ENCODE data around the gene CEP120.
A peak's percentile ranks its signal among the peaks of the same experiment; 100 is the strongest.

The CEP120 gene

DNA sequence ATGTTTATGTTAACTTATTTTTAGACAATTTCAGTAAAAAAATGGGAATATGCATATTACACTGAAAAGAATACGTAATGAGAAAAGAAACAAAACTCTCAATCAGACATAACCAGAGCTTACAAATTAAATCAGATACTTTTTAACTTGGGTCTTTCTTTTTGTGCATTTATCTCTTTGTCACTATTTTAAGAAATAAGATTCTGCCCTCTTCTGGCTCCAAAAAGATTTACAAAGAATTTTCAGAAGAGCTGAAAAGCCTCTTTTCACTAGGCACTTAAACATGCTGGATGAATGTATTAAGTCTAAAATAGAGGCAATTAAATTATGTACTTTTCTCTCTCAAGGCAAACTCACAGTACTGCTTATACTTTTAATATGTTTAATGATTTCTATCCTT, 55.5 kb downstream of the CEP120 start:
- Histone ChIP-seq H3K4me3 (replicated peaks; ENCODE audit: low read depth, low read length) (no peak overlapping the region), H3K27me3 (replicated peaks; ENCODE audit: control insufficient read depth, insufficient read depth, low read length) (no peaks in the 10 kb centered on the region), H3K36me3 (ENCODE audit: control insufficient read depth, insufficient read depth, low read length) (peaks cover 2% of the 10 kb centered on the region; the same call in 1 of the 2 replicates)
- TF ChIP-seq, protein P1, sequence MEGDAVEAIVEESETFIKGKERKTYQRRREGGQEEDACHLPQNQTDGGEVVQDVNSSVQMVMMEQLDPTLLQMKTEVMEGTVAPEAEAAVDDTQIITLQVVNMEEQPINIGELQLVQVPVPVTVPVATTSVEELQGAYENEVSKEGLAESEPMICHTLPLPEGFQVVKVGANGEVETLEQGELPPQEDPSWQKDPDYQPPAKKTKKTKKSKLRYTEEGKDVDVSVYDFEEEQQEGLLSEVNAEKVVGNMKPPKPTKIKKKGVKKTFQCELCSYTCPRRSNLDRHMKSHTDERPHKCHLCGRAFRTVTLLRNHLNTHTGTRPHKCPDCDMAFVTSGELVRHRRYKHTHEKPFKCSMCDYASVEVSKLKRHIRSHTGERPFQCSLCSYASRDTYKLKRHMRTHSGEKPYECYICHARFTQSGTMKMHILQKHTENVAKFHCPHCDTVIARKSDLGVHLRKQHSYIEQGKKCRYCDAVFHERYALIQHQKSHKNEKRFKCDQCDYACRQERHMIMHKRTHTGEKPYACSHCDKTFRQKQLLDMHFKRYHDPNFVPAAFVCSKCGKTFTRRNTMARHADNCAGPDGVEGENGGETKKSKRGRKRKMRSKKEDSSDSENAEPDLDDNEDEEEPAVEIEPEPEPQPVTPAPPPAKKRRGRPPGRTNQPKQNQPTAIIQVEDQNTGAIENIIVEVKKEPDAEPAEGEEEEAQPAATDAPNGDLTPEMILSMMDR (IDR thresholded peaks at IDR 0.05; ENCODE audit: insufficient read depth, low read length, poor library complexity, severe bottlenecking): peak; percentile 40
- DNase-seq (ENCODE audit: extremely low read depth, insufficient read length): no peak

GRCh38 chr5:123365156-123365555, 58.0 kb downstream of the CEP120 start:
- TF ChIP-seq, protein P1 (IDR thresholded peaks at IDR 0.05; ENCODE audit: insufficient read depth, low read length, poor library complexity, severe bottlenecking): no peak
- Histone ChIP-seq H3K4me3 (replicated peaks; ENCODE audit: low read depth, low read length) (no peak overlapping the region), H3K36me3 (ENCODE audit: control insufficient read depth, insufficient read depth, low read length) (no peaks in the 10 kb centered on the region)

DNA sequence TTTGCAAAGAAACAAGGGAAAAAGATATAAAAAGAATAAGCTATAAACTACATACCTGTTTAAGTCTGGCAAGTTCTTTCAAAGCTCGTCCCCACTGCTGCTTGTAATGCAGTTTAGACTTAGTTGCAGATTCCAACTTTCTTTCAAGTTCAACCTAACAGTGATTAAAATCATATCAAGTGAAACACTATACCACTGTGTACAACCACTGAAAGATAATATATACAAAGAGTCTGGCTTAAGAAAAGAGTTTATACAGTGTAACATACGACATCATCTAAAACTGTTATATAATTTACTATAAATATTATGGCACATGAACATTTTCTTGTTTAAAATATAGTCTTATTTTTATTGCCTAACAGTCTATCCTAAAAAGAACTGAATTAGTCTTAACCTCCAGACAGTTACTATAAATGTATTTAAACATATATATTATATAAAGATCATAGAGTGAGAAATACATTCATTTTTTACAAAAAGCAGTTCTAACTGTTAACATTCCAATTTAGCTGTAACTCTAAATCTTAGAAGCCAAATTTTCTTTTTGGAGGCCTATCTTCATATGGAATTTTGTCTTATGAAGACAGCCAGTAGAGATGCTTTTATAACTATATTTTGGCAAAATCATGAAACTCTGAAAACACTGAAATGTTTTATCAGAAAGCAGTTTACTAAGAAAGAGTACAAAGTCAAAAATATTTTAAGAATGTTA, 58.6 kb downstream of the CEP120 start:
- no peak for DNase-seq (ENCODE audit: extremely low read depth, insufficient read length)
- no peaks in the 10 kb centered on the region for H3K27me3 ChIP-seq (replicated peaks; ENCODE audit: control insufficient read depth, insufficient read depth, low read length)
- no peak overlapping the region for H3K4me3 ChIP-seq (replicated peaks; ENCODE audit: low read depth, low read length)
- H3K36me3 ChIP-seq (ENCODE audit: control insufficient read depth, insufficient read depth, low read length): no peaks in the 10 kb centered on the region
- TF ChIP-seq, protein P1 (IDR thresholded peaks at IDR 0.05; ENCODE audit: insufficient read depth, low read length, poor library complexity, severe bottlenecking): no peak

More at GRCh38 chr5:123365156-123365555, 58.0 kb downstream of the CEP120 start:
- DNase-seq (ENCODE audit: extremely low read depth, insufficient read length): no peak
- H3K27me3 ChIP-seq (replicated peaks; ENCODE audit: control insufficient read depth, insufficient read depth, low read length): no peaks in the 10 kb centered on the region

DNA sequence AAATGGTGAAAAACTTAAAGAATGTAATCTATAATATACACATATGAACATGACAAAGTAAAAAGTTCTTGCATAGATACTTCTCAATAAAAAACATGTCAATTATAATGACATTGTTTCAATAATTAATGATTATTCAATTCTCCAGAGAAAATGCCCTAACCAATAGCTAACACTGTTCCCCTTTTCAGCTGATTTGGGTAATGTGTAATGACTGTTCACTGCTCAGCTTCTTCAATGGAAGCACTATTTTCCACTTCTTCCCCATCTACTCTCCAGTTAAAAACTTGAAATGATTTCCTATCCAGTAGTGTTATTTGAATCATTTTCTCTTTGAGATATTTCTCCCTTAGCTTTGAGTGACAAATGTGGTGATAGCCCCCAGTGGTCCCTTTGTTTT, 62.3 kb downstream of the CEP120 start:
- TF ChIP-seq, protein P1 (IDR thresholded peaks at IDR 0.05; ENCODE audit: insufficient read depth, low read length, poor library complexity, severe bottlenecking): no peak
- DNase-seq (ENCODE audit: extremely low read depth, insufficient read length): no peak
- Histone ChIP-seq H3K4me3 (replicated peaks; ENCODE audit: low read depth, low read length) (no peak overlapping the region), H3K27me3 (replicated peaks; ENCODE audit: control insufficient read depth, insufficient read depth, low read length) (no peaks in the 10 kb centered on the region), H3K36me3 (ENCODE audit: control insufficient read depth, insufficient read depth, low read length) (no peaks in the 10 kb centered on the region)

DNA sequence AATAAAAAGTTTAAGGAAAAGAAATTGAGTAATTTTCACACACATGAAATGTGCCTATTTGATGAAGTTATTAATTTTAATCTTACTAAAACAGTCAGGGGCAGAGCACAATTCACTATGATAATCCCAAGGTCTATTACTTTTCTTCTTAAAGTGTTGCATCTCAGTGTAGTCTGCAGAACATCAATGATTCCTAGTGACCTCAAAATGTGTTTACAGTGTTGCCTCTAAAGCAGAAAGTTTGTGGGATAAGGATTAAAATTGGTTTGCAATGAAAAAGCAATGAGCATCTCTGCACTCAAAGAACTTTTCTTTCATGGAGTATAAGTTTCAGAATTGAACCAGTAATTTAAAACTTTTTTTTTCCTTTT, 63.0 kb downstream of the CEP120 start:
- TF ChIP-seq, protein P1 (IDR thresholded peaks at IDR 0.05; ENCODE audit: insufficient read depth, low read length, poor library complexity, severe bottlenecking): no peak
- no peak overlapping the region for H3K4me3 ChIP-seq (replicated peaks; ENCODE audit: low read depth, low read length)
- no peak for DNase-seq (ENCODE audit: extremely low read depth, insufficient read length)
- no peaks in the 10 kb centered on the region for H3K36me3 ChIP-seq (ENCODE audit: control insufficient read depth, insufficient read depth, low read length)
- H3K27me3 ChIP-seq (replicated peaks; ENCODE audit: control insufficient read depth, insufficient read depth, low read length): no peaks in the 10 kb centered on the region
